ENCODE measurements around the gene FITM1.

- TF ChIP-seq, protein P1, sequence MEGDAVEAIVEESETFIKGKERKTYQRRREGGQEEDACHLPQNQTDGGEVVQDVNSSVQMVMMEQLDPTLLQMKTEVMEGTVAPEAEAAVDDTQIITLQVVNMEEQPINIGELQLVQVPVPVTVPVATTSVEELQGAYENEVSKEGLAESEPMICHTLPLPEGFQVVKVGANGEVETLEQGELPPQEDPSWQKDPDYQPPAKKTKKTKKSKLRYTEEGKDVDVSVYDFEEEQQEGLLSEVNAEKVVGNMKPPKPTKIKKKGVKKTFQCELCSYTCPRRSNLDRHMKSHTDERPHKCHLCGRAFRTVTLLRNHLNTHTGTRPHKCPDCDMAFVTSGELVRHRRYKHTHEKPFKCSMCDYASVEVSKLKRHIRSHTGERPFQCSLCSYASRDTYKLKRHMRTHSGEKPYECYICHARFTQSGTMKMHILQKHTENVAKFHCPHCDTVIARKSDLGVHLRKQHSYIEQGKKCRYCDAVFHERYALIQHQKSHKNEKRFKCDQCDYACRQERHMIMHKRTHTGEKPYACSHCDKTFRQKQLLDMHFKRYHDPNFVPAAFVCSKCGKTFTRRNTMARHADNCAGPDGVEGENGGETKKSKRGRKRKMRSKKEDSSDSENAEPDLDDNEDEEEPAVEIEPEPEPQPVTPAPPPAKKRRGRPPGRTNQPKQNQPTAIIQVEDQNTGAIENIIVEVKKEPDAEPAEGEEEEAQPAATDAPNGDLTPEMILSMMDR (IDR thresholded peaks at IDR 0.05; ENCODE audit: low read length): no peak
- TF ChIP-seq EZH2 (optimal IDR thresholded peaks at IDR 0.05; ENCODE audit: low read depth, low read length): no peak
Measured at GRCh38 chr14:24147761-24148428, 17.4 kb downstream of the FITM1 start.
